ENCODE measurements around the gene UGT1A9. TPM values are rescaled to one million over a fixed set of nuclear protein-coding genes. Genes with fewer than 3 reads are reported as not detected.

UGT1A9 gene
- total RNA-seq, 2 experiments from 2014 or later, result not detected

- DNase-seq, result no peak
- Mint-ChIP-seq H3K4me3 (no peak overlapping the region), H3K4me1 (ENCODE audit: low read depth) (no peaks in the 10 kb centered on the region), H3K27ac (no peak overlapping the region), H3K9me3 (peaks cover 1% of the 10 kb centered on the region), H3K36me3 (no peaks in the 10 kb centered on the region), H3K27me3 (no peaks in the 10 kb centered on the region)
- intact Hi-C loops (cut with micrococcal nuclease), result no loop called here
- ChIA-PET POLR2A (no interaction called here), CTCF (no interaction called here)
Measured at GRCh38 chr2:233756429-233757081, 84.9 kb downstream of the UGT1A9 start.

- Mint-ChIP-seq H3K4me3 (no peak overlapping the region), H3K36me3 (no peaks in the 10 kb centered on the region), H3K27ac (no peak overlapping the region), H3K27me3 (peaks cover 2% of the 10 kb centered on the region), H3K9me3 (no peaks in the 10 kb centered on the region), H3K4me1 (ENCODE audit: low read depth) (no peaks in the 10 kb centered on the region)
- CTCF ChIA-PET, result no interaction called here
- POLR2A ChIA-PET, result no interaction called here
- intact Hi-C loops (cut with micrococcal nuclease), result no loop called here
- no peak for DNase-seq
Measured at GRCh38 chr2:233758141-233758540, 86.4 kb downstream of the UGT1A9 start.

- Mint-ChIP-seq H3K36me3 (no peaks in the 10 kb centered on the region), H3K27ac (no peak overlapping the region), H3K9me3 (no peaks in the 10 kb centered on the region), H3K27me3 (peaks cover 6% of the 10 kb centered on the region), H3K4me3 (no peak overlapping the region), H3K4me1 (ENCODE audit: low read depth) (no peaks in the 10 kb centered on the region)
- POLR2A ChIA-PET, result no interaction called here
- no peak for DNase-seq
- intact Hi-C loops (cut with micrococcal nuclease), result no loop called here
- CTCF ChIA-PET, result no interaction called here
Measured at GRCh38 chr2:233758849-233759248, 87.2 kb downstream of the UGT1A9 start.

GRCh38 chr2:233760043-233760442 is 88.3 kb downstream of the UGT1A9 start, which contains the start of gene UGT1A1:
Gene UGT1A1, plus strand, starts transcription at chr2:233760270. Its CDS starts 18 bp downstream, at chr2:233760288.
- intact Hi-C loops (cut with micrococcal nuclease), result no loop called here
- H3K4me3 Mint-ChIP-seq, result no peak within 1 kb of the TSS
- no peaks in the 10 kb centered on the region for H3K9me3 Mint-ChIP-seq
- H3K27ac Mint-ChIP-seq, result no peak within 1 kb of the TSS
- H3K36me3 Mint-ChIP-seq, result no peaks in the 10 kb centered on the region
- no peak for DNase-seq
- peaks cover 13% of the 10 kb centered on the region for H3K27me3 Mint-ChIP-seq
- CTCF ChIA-PET, result no interaction called here
- POLR2A ChIA-PET, result no interaction called here
- H3K4me1 Mint-ChIP-seq (ENCODE audit: low read depth), result no peaks in the 10 kb centered on the region

- DNase-seq, result no peak
- H3K27ac Mint-ChIP-seq, result no peak overlapping the region
- CTCF ChIA-PET, result no interaction called here
- intact Hi-C loops (cut with micrococcal nuclease), result no loop called here
- H3K27me3 Mint-ChIP-seq, result peaks cover 16% of the 10 kb centered on the region
- H3K4me3 Mint-ChIP-seq, result no peak overlapping the region
- no peaks in the 10 kb centered on the region for H3K4me1 Mint-ChIP-seq (ENCODE audit: low read depth)
- POLR2A ChIA-PET, result no interaction called here
- H3K36me3 Mint-ChIP-seq, result no peaks in the 10 kb centered on the region
- no peaks in the 10 kb centered on the region for H3K9me3 Mint-ChIP-seq
Measured at GRCh38 chr2:233761040-233761769, 89.5 kb downstream of the UGT1A9 start.

- intact Hi-C loops (cut with micrococcal nuclease), result no loop called here
- CTCF ChIA-PET, result no interaction called here
- peaks cover 24% of the 10 kb centered on the region for H3K27me3 Mint-ChIP-seq
- H3K4me3 Mint-ChIP-seq, result no peak overlapping the region
- no peak overlapping the region for H3K27ac Mint-ChIP-seq
- POLR2A ChIA-PET, result no interaction called here
- H3K36me3 Mint-ChIP-seq, result no peaks in the 10 kb centered on the region
- no peaks in the 10 kb centered on the region for H3K4me1 Mint-ChIP-seq (ENCODE audit: low read depth)
- DNase-seq, result no peak
- H3K9me3 Mint-ChIP-seq, result no peaks in the 10 kb centered on the region
Measured at GRCh38 chr2:233764264-233764663, 92.6 kb downstream of the UGT1A9 start.

GRCh38 chr2:233764761-233765160 is 93.1 kb downstream of the UGT1A9 start:
- H3K27ac Mint-ChIP-seq, result no peak overlapping the region
- peaks cover 27% of the 10 kb centered on the region for H3K27me3 Mint-ChIP-seq
- H3K4me1 Mint-ChIP-seq (ENCODE audit: low read depth), result no peaks in the 10 kb centered on the region
- H3K36me3 Mint-ChIP-seq, result no peaks in the 10 kb centered on the region
- no peak for DNase-seq
- ChIA-PET CTCF (no interaction called here), POLR2A (no interaction called here)
- intact Hi-C loops (cut with micrococcal nuclease), result no loop called here
- no peaks in the 10 kb centered on the region for H3K9me3 Mint-ChIP-seq
- no peak overlapping the region for H3K4me3 Mint-ChIP-seq

GRCh38 chr2:233766416-233766815 is 94.7 kb downstream of the UGT1A9 start:
- peaks cover 27% of the 10 kb centered on the region for H3K27me3 Mint-ChIP-seq
- H3K4me3 Mint-ChIP-seq, result no peak overlapping the region
- no peak for DNase-seq
- intact Hi-C loops (cut with micrococcal nuclease), result no loop called here
- ChIA-PET CTCF (no interaction called here), POLR2A (no interaction called here)
- H3K27ac Mint-ChIP-seq, result no peak overlapping the region
- H3K36me3 Mint-ChIP-seq, result no peaks in the 10 kb centered on the region
- no peaks in the 10 kb centered on the region for H3K9me3 Mint-ChIP-seq
- no peaks in the 10 kb centered on the region for H3K4me1 Mint-ChIP-seq (ENCODE audit: low read depth)

GRCh38 chr2:233768076-233768475 is 96.4 kb downstream of the UGT1A9 start:
- POLR2A ChIA-PET, result no interaction called here
- peaks cover 25% of the 10 kb centered on the region for H3K27me3 Mint-ChIP-seq
- no peaks in the 10 kb centered on the region for H3K36me3 Mint-ChIP-seq
- intact Hi-C loops (cut with micrococcal nuclease), result no loop called here
- H3K4me3 Mint-ChIP-seq, result no peak overlapping the region
- CTCF ChIA-PET, result no interaction called here
- H3K27ac Mint-ChIP-seq, result no peak overlapping the region
- H3K9me3 Mint-ChIP-seq, result no peaks in the 10 kb centered on the region
- no peaks in the 10 kb centered on the region for H3K4me1 Mint-ChIP-seq (ENCODE audit: low read depth)
- DNase-seq, result no peak

- intact Hi-C loops (cut with micrococcal nuclease), result no loop called here
- H3K4me3 Mint-ChIP-seq, result no peak overlapping the region
- no peaks in the 10 kb centered on the region for H3K9me3 Mint-ChIP-seq
- peaks cover 21% of the 10 kb centered on the region for H3K27me3 Mint-ChIP-seq
- DNase-seq, result no peak
- H3K4me1 Mint-ChIP-seq (ENCODE audit: low read depth), result no peaks in the 10 kb centered on the region
- no peak overlapping the region for H3K27ac Mint-ChIP-seq
- no peaks in the 10 kb centered on the region for H3K36me3 Mint-ChIP-seq
- ChIA-PET POLR2A (no interaction called here), CTCF (no interaction called here)
Measured at GRCh38 chr2:233769260-233769659, 97.6 kb downstream of the UGT1A9 start.

- Mint-ChIP-seq H3K27me3 (peaks cover 16% of the 10 kb centered on the region), H3K27ac (no peak overlapping the region), H3K36me3 (no peaks in the 10 kb centered on the region), H3K4me1 (ENCODE audit: low read depth) (no peaks in the 10 kb centered on the region), H3K4me3 (no peak overlapping the region), H3K9me3 (peaks cover 16% of the 10 kb centered on the region)
- POLR2A ChIA-PET, result no interaction called here
- intact Hi-C loops (cut with micrococcal nuclease), result no loop called here
- DNase-seq, result no peak
- CTCF ChIA-PET, result no interaction called here
Measured at GRCh38 chr2:233772153-233772552, 100.5 kb downstream of the UGT1A9 start.

- no peak overlapping the region for H3K4me3 Mint-ChIP-seq
- DNase-seq, result no peak
- H3K9me3 Mint-ChIP-seq, result peaks cover 18% of the 10 kb centered on the region
- no peaks in the 10 kb centered on the region for H3K36me3 Mint-ChIP-seq
- H3K27ac Mint-ChIP-seq, result no peak overlapping the region
- H3K4me1 Mint-ChIP-seq (ENCODE audit: low read depth), result no peaks in the 10 kb centered on the region
- peaks cover 17% of the 10 kb centered on the region for H3K27me3 Mint-ChIP-seq
- CTCF ChIA-PET, result no interaction called here
- POLR2A ChIA-PET, result no interaction called here
- intact Hi-C loops (cut with micrococcal nuclease), result no loop called here
Measured at GRCh38 chr2:233772583-233772982, 100.9 kb downstream of the UGT1A9 start.

GRCh38 chr2:233773854-233774253 is 102.2 kb downstream of the UGT1A9 start:
- Mint-ChIP-seq H3K4me1 (ENCODE audit: low read depth) (no peaks in the 10 kb centered on the region), H3K27me3 (peaks cover 18% of the 10 kb centered on the region), H3K9me3 (peaks cover 18% of the 10 kb centered on the region), H3K27ac (no peak overlapping the region), H3K4me3 (no peak overlapping the region), H3K36me3 (no peaks in the 10 kb centered on the region)
- ChIA-PET POLR2A (no interaction called here), CTCF (no interaction called here)
- intact Hi-C loops (cut with micrococcal nuclease), result no loop called here
- DNase-seq, result no peak

Measured in activated CD4-positive, alpha-beta memory T cell treated with anti-CD3 and anti-CD28 coated beads for 36 hours (primary cell).